ENCODE measurements around the gene NMU. TPM values are rescaled to one million over a fixed set of nuclear protein-coding genes. Genes with fewer than 3 reads are reported as not detected.
"Not testable (repeated sequence)": the region's sequence is repeated elsewhere in the genome, so short reads cannot be mapped to it uniquely, and the experiment has no call there.

Gene NMU
- polyA plus RNA-seq (ENCODE audit: insufficient read depth in 1 of 5, insufficient read length in 5 of 5, low replicate concordance in 1 of 5) = 10 to 100 TPM in 1 of 5 donors, 1 to 10 TPM in 4; 4.1 to 33.3 (median 6.1) TPM
- long read RNA-seq, donor 1, partial matches to known transcripts = 0 of 1 reads
- long read RNA-seq, donor 1, other reads (novel, unspliced or antisense) = 0 of 1 reads
- long read RNA-seq, donor 2, partial matches to known transcripts = 0 of 3 reads
- long read RNA-seq, donor 2, other reads (novel, unspliced or antisense) = 0 of 3 reads
- long read RNA-seq, donor 3, transcript NMU-201 (10 exons, 816 nt) = major isoform, 6 of 7 reads
- long read RNA-seq, donor 3, partial matches to known transcripts = 0 of 7 reads
- long read RNA-seq, donor 3, other reads (novel, unspliced or antisense) = 0 of 7 reads
- long read RNA-seq, donor 4 = 0 reads
- long read RNA-seq, donor 5, transcript NMU-201 (10 exons, 816 nt) = major isoform, 8 of 10 reads
- long read RNA-seq, donor 5, partial matches to known transcripts = 0 of 10 reads
- long read RNA-seq, donor 5, other reads (novel, unspliced or antisense) = 0 of 10 reads
- long read RNA-seq, donor 6, partial matches to known transcripts = 0 of 1 reads
- long read RNA-seq, donor 6, other reads (novel, unspliced or antisense) = 0 of 1 reads
- long read RNA-seq, donor 7, partial matches to known transcripts = 0 of 1 reads
- long read RNA-seq, donor 7, other reads (novel, unspliced or antisense) = 0 of 1 reads
- long read RNA-seq, donor 8 = 0 reads

- peak; percentile 22 to 23 for DNase-seq
These were observed at the start of gene NMU for GRCh38 chr4:55635741-55636655. Gene NMU, minus strand, starts transcription at chr4:55636298. Its CDS starts 106 bp downstream, at chr4:55636192.

- no peak for DNase-seq
These were observed 48.2 kb upstream of the NMU start for GRCh38 chr4:55684276-55684675.

DNA sequence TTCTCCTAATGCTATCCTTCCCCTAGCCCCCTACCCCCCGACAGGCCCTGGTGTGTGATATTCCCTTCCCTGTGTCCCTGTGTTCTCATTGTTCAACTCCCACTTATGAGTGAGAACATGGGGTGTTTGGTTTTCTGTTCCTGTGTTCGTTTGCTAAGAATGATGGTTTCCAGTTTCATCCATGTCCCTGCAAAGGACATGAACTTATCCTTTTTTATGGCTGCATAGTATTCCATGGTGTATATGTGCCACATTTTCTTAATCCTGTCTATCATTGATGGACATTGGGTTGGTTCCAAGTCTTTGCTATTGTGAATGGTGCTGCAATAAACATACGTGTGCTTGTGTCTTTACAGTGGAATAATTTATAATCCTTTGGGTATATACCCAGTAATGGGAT is 46.7 kb upstream of the NMU start:
- DNase-seq = not testable (repeated sequence)

DNA sequence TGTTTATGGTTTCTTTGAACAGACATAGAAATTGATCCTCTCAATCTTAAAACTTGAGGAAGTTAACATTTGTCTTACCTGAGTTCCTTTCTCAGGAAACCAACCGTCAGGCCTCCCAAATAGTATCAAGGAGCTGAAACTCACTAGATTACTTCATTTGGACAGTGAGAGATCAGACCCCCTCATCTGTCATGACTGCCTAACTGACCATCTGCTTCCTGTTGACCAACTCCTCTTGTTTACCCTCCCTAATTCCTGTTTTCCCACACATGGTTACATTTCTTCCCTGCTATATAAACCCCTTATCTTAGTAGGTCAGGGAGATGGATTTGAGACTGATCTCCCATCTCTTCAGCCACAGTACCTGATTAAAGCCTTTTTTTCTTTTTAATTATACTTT is 46.2 kb upstream of the NMU start:
- DNase-seq = no peak

DNA sequence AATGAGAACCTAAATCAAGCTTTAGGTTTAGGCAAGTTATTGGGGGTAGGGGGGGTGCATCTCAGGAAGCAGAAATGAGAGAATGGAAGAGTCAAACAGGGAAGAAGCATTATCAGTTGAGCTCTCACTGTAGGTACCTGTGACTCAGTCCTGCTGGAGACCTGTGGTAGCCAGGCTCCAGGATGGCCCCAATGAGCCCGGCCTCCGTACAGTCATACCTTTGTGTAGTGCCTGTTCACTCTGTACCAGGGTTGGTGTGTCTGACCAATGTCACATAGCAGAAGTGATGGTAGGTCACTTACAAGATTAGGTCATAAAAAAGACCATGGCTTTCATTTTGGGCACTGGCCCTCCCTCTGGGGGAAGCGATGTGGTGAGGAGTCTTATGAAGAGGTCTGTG is 45.3 kb upstream of the NMU start:
- DNase-seq = no peak

DNA sequence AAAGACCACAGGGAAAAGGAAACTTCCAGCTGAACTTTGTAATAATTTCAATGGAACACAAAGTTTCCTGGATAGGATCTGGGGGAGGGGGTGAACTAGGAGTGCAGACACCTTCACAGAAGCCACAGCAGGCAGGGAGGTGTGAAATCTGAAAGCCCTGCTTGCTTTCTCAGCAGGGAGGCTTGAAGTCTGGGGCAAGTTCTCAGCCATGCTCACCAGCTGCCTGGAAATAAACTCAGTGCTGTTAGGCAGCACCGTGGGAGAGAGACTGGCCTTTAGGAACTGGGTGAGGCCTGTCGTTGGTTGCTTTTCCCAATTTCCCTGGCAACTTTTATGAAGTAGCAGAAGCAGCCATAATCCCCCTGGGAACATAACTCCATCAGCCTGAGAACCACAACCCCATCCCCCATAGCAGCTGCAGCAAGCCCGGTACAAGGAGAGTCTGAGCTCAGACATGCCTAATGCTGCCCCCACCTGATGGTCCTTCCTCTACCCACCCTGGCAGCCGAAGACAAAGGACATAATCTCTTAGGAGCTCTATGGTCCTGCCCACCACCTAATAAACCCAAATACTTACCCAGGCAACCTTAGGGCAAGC is 39.2 kb upstream of the NMU start:
- DNase-seq = no peak

DNA sequence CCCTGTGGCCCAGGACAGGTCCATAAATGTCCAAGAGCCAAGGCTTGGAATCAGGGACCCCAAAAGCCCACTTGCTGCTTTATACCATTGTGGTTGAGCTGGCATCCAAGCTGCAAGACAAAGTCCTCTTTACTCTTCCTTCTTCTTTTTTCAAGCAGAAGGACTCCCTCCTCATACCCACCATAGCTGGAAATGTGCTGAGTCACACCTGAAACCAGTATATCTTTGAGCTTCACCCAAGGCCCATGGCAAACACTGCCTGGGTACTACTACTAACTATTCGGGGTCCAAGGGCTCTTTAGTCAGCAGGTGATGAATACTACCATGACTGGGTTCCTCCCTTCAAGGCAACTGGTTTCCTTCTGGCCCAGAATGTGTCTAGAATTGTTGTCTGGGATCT is 37.3 kb upstream of the NMU start:
- no peak for DNase-seq

- DNase-seq = no peak
These were observed 35.6 kb upstream of the NMU start for GRCh38 chr4:55671667-55672066.

DNA sequence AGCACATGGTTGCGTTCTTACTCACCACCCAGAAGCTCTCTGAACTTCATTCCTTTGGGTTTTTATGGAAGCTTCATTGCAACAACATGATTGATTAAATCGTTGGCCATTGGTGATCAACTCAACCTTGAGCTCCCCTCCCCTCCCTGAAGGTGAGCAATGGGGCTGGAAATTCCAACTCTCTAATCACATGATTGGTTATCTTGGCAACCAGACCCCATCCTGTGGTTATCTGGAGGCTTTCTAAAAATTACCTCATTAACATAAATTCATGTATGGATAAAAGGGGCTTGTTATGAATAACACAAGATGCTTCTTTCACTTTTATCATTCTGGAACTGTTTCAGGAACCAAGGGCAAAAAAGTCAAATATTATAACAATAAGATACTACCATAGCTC is 34.6 kb upstream of the NMU start:
- no peak for DNase-seq

GRCh38 chr4:55668449-55668848 is 32.4 kb upstream of the NMU start:
- no peak for DNase-seq

DNA sequence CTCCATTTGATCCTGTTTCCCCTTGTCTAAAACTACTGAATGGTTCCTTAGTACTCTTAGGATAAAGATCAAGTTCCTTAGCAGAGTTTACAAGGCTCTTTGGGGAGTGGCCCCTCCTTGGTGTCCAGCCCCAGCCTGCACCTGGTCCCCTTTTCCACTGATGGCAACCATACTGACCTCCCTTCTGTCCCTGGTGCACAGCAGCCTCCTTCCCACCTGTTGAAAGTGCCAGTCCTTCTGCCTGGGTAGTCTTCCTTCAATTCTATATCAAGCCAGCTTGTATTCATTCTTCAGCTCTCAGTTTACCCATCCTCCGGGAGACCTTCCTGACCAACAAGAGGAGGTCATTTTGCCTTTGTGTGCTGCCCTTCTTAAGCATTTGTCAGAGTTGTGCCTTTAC is 30.4 kb upstream of the NMU start:
- DNase-seq = no peak

GRCh38 chr4:55663145-55663544 is 27.0 kb upstream of the NMU start:
- no peak for DNase-seq

DNA sequence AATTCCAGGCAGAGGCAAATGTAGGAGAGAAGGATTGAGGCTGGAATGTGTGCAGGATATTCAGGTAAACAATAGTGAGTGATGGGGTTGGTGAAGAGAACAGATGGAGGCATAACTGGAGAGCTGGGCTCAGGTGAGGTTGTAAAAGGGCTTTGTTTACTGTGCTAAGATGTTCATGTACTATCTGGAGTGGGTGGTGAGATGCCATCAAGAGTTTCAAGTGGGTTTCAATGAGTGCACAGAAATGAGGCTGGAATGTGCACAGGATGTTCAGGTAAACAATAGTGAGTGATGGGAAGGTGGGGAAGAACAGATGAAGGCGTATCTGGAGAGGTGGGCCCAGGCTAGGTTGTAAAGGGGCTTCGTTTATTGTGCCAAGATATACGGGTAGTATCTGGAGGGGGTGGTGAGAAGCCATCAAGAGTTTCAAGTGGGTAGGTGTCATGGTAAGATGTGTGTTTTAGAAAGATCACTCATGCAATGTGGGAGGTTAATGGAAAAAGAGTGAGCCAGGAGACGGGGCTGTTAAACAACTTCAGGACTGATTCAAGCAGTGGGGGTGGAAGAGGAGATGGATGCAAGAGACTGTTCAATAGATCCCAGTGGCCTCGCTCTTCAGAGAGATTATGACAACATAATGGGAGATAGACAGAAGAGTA is 25.4 kb upstream of the NMU start:
- no peak for DNase-seq

GRCh38 chr4:55658657-55659056 is 22.6 kb upstream of the NMU start:
- DNase-seq = no peak

DNA sequence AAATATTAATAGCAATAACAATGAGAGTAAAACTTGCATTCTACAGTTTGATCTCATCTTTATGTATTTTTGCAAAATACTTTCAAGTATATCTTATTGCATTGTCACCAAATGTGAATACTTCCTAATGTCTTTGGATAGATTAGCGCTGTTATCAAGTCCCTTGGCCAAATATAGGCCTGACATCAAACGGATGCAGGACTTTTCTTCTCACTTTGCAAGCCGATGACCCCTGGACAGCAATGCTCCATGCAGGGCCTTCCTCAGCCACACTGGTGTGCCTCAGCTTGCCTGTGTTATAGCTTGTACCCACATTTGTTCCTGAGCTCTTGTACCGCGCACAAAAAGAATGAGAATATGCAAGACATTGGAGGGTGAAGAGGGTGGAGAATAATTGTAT is 18.0 kb upstream of the NMU start:
- DNase-seq = no peak

GRCh38 chr4:55650483-55650882 is 14.4 kb upstream of the NMU start:
- DNase-seq = no peak

DNA sequence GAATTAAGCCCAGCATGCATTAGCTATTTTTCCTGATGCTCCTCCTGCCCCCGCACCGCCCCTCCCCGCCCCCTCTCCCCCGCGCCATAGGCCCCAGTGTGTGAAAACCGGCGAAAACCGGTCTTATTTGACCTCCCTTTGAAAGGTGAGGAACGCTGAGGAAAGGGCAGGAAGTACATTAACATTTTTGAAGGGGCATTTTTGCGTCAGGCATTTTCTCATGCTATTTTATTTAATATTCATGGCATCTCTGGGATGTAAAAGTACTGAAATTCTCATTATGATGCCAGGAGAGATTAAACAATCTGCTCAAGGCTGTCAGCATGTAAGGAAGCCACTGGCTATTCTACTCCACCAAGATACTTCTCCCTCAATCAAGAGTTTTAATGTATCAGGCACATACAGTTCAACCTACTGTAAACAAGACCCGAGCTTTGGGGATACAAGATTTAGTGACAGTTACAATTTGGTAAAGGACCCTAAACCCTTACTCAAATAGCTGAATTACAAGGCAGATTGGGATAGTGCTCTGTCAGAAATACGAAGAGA is 1.2 kb upstream of the NMU start:
- no peak for DNase-seq

DNA sequence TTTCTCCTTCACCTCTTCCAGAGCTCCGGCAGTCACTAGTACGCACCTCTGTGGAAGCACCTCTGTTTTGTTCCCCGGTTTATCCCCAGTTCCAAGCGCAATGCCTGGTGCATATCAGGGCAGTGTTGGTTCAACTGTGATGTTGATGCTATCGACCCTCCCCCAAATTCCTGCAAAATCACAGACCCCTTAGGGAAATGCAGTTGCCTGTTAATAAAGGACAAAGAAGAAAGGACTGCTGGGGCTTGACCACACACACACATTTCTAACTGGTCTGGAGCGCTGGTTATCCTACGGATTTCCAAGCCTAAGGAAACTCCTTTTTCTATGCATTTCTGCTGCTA is 530 bp upstream of the NMU start:
- no peak for DNase-seq

GRCh38 chr4:55635282-55635681 is 816 bp downstream of the NMU start:
- no peak for DNase-seq

GRCh38 chr4:55634417-55635128 is 1.5 kb downstream of the NMU start:
- no peak for DNase-seq
